ENCODE measurements around the gene GRIA1.

GRIA1 gene

GRCh38 chr5:153610811-153611210 lies 120.3 kb downstream of the GRIA1 start:
- DNase-seq (ENCODE audit: low spot score): no peak

- no peak for DNase-seq (ENCODE audit: low spot score)
Measured at GRCh38 chr5:153613144-153613543, 122.7 kb downstream of the GRIA1 start.

DNA sequence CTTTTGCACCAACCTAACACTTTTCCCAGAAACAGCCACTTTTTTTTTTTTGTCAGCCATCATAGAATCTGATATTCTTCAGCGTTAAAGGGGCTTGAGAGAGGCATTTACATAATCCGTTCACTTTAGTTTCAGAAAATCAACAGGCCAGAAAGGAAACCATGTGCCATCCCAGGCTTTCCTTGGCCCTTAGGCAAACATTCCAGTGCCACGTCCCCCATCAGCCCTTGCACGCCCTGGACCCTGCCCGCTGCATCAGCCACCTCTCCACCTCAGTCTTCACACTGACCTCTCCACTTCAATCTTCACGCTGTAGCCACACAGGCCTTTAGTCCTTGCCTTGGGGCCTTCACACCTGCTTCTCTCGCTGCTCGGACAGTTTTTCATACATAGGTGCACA lies 123.2 kb downstream of the GRIA1 start:
- no peak for DNase-seq (ENCODE audit: low spot score)

DNA sequence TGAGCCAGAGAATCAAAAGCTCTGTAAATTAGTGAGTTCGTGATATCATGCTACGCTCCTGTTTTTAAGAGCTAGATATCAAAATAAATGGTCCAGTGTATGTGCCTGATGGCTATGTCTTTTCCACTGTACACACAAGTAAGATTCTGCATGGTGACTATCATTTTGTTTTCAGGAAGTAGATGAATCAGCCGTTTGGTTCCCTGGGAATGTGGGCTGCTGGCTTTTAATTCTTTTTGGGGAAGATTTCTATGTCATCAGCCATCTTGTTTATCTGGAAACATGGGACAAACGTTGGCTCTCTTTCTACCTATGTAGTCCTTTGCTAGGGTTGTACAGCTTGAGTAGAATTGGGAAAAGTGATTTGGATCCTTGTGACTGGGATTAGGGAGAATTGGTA lies 126.7 kb downstream of the GRIA1 start:
- no peak for DNase-seq (ENCODE audit: low spot score)

DNA sequence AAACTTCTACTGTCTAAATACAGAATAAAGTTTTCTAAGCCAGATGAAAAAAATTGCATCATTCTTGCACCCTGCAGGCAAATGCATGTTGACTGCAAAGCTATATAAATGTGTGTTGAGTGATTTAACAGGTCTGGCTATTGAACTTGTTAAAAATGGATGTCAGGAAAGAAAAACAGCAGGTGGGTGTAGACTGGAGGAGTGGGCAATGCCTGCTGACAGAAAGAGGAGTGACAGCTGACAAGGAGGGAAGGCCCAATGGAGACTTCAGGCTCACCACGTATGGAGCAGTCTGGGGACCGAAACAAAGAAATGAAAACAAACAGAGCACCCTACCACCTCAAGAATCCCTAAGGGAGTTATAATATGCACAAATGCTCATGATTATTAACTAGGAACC lies 127.8 kb downstream of the GRIA1 start:
- no peak for DNase-seq (ENCODE audit: low spot score)

DNA sequence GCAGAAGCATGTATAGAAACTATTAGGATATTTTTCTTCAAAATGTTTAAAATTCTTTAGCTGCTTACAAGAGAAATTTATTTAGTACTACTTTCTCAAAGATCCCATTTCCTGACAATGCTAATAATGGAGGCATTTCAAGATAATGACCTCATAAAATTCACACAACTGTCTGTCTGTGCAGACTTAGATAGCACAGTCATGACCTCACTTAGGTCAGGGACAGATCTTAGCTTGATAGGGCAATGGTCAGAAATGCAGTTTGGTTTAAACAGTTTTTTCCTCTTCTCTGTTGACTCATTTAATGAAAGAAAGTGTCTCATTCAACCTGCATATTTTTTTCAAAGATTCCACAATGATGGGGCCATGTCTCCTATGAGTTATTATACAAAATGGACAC lies 128.4 kb downstream of the GRIA1 start:
- no peak for DNase-seq (ENCODE audit: low spot score)

GRCh38 chr5:153619771-153620170 lies 129.3 kb downstream of the GRIA1 start:
- no peak for DNase-seq (ENCODE audit: low spot score)

GRCh38 chr5:153623124-153623523 lies 132.7 kb downstream of the GRIA1 start:
- no peak for DNase-seq (ENCODE audit: low spot score)

- DNase-seq (ENCODE audit: low spot score): no peak
Measured at GRCh38 chr5:153623751-153624450, 133.4 kb downstream of the GRIA1 start.

GRCh38 chr5:153624451-153624765 lies 133.9 kb downstream of the GRIA1 start:
- no peak for DNase-seq (ENCODE audit: low spot score)

DNA sequence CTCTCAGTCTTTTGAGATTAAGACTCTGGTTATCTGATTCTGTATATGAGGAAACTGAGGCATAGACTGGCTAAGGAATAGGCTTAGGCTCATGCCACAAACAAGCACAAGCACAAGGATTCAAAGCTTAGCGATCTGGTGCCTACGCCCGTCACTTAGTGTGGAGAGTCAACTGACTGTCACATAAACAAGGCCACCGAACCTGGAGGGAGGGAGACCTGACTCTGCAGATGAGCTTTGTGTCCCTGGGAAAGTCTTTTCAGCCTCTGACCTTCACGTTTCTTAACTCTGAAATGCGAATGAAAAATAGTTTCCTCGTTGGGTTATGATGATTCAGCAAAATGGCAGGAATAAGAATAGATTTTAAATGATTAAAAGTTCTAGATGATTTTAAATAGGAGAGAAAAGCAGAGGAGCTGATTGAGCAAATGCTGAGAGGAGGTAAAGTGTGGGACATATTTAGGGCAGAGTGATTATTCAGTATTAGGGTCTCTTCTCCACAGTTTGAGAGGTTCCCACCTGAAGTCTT lies 135.4 kb downstream of the GRIA1 start:
- no peak for DNase-seq (ENCODE audit: low spot score)

GRCh38 chr5:153626836-153627235 lies 136.4 kb downstream of the GRIA1 start:
- peak; percentile 32 for DNase-seq (ENCODE audit: low spot score)

- DNase-seq (ENCODE audit: low spot score): peak; percentile 57
Measured at GRCh38 chr5:153629027-153629895, 138.8 kb downstream of the GRIA1 start.

- DNase-seq (ENCODE audit: low spot score): no peak
Measured at GRCh38 chr5:153630546-153630945, 140.1 kb downstream of the GRIA1 start.

GRCh38 chr5:153632748-153633290 lies 142.3 kb downstream of the GRIA1 start:
- no peak for DNase-seq (ENCODE audit: low spot score)

GRCh38 chr5:153636670-153637451 lies 146.4 kb downstream of the GRIA1 start:
- DNase-seq (ENCODE audit: low spot score): no peak

GRCh38 chr5:153640293-153640692 lies 149.8 kb downstream of the GRIA1 start:
- DNase-seq (ENCODE audit: low spot score): no peak

- DNase-seq (ENCODE audit: low spot score): no peak
Measured at GRCh38 chr5:153641183-153641688, 150.8 kb downstream of the GRIA1 start.

- DNase-seq (ENCODE audit: low spot score): no peak
Measured at GRCh38 chr5:153654504-153655200, 164.2 kb downstream of the GRIA1 start.

DNA sequence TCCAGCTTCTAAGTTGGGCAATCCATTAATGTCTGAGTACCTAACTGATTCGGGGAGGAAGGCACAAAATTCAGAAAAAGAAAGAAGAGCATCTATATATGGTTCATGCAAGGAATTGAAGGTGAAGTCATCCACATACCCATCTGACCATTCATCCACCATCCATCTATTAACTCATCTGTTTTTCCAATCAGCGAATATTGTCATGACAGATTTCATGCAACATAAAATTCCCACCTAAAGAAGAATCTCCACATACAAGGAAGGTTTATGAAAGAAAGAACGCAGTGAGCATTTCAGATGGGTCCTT lies 164.7 kb downstream of the GRIA1 start:
- DNase-seq (ENCODE audit: low spot score): no peak

DNA sequence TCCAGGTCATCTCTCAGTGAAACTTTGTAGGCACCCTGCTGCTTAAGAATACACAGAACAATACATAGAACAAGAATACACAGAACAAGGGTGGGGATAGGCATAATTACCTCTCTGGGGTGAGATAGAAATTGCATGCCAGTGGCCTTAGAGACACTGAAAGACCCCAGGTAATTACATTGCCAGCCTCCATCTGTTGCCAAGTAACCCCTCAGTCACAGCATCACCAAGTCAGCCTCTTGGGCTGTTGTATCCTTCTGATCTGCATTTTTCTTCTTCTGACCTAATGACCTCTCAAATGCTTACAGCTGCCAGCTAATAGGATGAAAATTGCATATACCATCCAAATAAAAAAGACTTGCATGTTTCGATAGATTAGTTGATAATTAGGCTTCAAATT lies 167.7 kb downstream of the GRIA1 start:
- no peak for DNase-seq (ENCODE audit: low spot score)

DNA sequence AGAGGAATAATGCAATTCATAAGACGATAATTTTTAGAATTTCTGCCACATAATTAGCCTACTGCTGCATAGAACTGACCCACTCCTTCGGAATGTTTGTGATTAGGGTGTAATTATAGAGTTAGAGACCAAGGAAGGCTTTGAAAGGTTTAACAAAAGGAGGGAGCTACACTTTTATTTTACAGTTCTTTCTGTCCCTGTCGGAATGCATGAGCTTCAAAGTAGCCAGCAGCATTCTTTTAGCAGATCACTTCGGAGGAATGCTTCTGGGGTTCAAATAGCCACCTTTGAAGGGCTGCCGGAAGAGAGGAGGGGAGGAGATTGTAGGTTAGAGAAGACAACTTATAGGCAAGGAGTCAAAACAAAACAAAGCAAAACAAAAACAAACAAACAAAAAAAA lies 168.1 kb downstream of the GRIA1 start:
- no peak for DNase-seq (ENCODE audit: low spot score)
